Measurements from ENCODE around the gene SMOC1. TPM values are rescaled to one million over a fixed set of nuclear protein-coding genes. Genes with fewer than 3 reads are reported as not detected.

The SMOC1 gene
- total RNA-seq, 1 experiment from 2014 or later: not detected

DNA sequence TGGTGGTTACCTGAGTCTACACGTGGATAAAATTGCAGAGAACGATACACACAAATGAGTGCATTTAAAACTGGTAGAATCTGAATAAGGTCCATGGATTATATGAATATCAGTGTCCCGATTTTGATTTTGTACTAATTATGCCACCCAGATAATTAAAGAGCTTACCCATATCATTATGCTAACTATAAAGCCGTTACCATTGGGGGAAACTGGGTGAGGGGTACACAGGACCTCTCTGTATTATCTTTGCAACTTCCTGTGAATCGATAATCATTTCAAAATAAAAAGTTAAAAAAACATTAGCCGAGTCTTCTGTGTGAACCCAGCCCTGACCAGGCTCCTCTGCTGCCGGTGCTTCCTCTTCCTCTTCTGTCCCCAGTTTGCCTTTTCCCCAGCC lies 107.1 kb downstream of the SMOC1 start:
- Histone ChIP-seq H3K9me2 (replicated peaks; ENCODE audit: low read length) (no peaks in the 10 kb centered on the region), H3K27me3 (ENCODE audit: low read length) (peaks cover 91% of the 10 kb centered on the region), H4K20me1 (ENCODE audit: low read length) (no peaks in the 10 kb centered on the region), H3K36me3 (ENCODE audit: low read depth, low read length) (no peaks in the 10 kb centered on the region), H3K4me3 (ENCODE audit: low read length) (no peak overlapping the region), H3K79me2 (ENCODE audit: low read length) (no peaks in the 10 kb centered on the region), H3K9ac (ENCODE audit: low read length) (no peak overlapping the region), H3K4me2 (ENCODE audit: low read length) (no peak overlapping the region), H2AFZ (ENCODE audit: low read length) (no peak overlapping the region), H3F3A (ENCODE audit: low read length, unreplicated experiment) (no peaks in the 10 kb centered on the region), H3K9me3 (ENCODE audit: low read length) (no peaks in the 10 kb centered on the region), H3K27ac (ENCODE audit: low read length) (no peak overlapping the region), H3K4me1 (ENCODE audit: insufficient read depth, low read length) (no peaks in the 10 kb centered on the region)
- intact Hi-C loops (cut with micrococcal nuclease): no loop called here
- CTCF ChIA-PET: no interaction called here
- no peak for DNase-seq
- TF ChIP-seq, protein P1, sequence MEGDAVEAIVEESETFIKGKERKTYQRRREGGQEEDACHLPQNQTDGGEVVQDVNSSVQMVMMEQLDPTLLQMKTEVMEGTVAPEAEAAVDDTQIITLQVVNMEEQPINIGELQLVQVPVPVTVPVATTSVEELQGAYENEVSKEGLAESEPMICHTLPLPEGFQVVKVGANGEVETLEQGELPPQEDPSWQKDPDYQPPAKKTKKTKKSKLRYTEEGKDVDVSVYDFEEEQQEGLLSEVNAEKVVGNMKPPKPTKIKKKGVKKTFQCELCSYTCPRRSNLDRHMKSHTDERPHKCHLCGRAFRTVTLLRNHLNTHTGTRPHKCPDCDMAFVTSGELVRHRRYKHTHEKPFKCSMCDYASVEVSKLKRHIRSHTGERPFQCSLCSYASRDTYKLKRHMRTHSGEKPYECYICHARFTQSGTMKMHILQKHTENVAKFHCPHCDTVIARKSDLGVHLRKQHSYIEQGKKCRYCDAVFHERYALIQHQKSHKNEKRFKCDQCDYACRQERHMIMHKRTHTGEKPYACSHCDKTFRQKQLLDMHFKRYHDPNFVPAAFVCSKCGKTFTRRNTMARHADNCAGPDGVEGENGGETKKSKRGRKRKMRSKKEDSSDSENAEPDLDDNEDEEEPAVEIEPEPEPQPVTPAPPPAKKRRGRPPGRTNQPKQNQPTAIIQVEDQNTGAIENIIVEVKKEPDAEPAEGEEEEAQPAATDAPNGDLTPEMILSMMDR (conservative IDR thresholded peaks at IDR 0.05; ENCODE audit: low read depth, low read length): no peak
- TF ChIP-seq EZH2phosphoT487 (IDR thresholded peaks at IDR 0.05; ENCODE audit: borderline replicate concordance, low read length) (no peak), EZH2 (IDR thresholded peaks at IDR 0.05; ENCODE audit: low read length, unreplicated experiment) (no peak)
- POLR2A ChIA-PET (ENCODE audit: unreplicated experiment): no interaction called here
- ATAC-seq: no peak
- no TSS peak for BruUV-seq (replicated peaks)

DNA sequence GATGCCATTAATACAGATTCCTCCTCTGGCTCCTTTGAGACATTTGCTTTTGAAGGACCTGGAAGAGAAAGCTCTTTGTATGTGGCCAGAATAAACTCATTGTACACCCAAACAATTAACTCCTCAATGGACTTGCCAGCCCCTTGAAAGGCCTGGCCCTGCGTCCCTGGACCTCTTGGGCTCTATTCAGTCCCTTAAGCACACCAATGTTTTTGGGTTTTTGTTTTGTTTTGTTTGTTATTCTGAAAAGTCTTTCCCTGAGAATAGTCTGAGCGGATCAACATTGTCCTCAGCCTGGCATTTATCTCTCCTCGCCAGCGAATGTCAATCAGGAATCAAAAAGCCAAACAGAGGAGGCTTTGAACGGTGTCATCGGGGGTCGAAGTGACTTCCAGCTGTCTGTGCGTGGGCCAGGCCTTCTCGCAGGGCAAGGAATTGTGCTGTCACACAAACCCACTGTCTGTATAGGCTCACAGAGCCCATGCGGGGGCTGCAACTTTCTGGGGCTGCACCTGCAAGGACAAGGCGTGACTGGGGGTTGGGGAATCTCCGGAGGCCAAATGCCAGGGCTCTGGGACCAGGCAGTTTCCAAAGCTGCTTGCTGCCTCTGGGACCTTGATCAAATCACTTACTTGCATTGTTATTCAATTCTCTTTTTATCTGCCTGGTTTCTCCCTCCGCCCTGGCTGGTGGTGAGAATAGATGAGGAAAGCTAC lies 108.3 kb downstream of the SMOC1 start:
- ChIA-PET CTCF (no interaction called here), POLR2A (ENCODE audit: unreplicated experiment) (no interaction called here)
- Histone ChIP-seq H3F3A (ENCODE audit: low read length, unreplicated experiment) (no peaks in the 10 kb centered on the region), H3K27me3 (ENCODE audit: low read length) (peaks cover 94% of the 10 kb centered on the region), H3K9me2 (replicated peaks; ENCODE audit: low read length) (no peaks in the 10 kb centered on the region), H3K36me3 (ENCODE audit: low read depth, low read length) (no peaks in the 10 kb centered on the region), H3K4me2 (ENCODE audit: low read length) (no peak overlapping the region), H2AFZ (ENCODE audit: low read length) (no peak overlapping the region), H3K79me2 (ENCODE audit: low read length) (no peaks in the 10 kb centered on the region), H3K9me3 (ENCODE audit: low read length) (no peaks in the 10 kb centered on the region), H3K4me3 (ENCODE audit: low read length) (no peak overlapping the region), H3K9ac (ENCODE audit: low read length) (no peak overlapping the region), H3K27ac (ENCODE audit: low read length) (no peak overlapping the region), H3K4me1 (ENCODE audit: insufficient read depth, low read length) (no peaks in the 10 kb centered on the region), H4K20me1 (ENCODE audit: low read length) (no peaks in the 10 kb centered on the region)
- ATAC-seq (no peak), DNase-seq (no peak)
- no peak for TF ChIP-seq EZH2 (IDR thresholded peaks at IDR 0.05; ENCODE audit: low read length, unreplicated experiment)
- no peak for TF ChIP-seq EZH2phosphoT487 (IDR thresholded peaks at IDR 0.05; ENCODE audit: borderline replicate concordance, low read length)
- TF ChIP-seq, protein P1 (conservative IDR thresholded peaks at IDR 0.05; ENCODE audit: low read depth, low read length): no peak
- BruUV-seq (replicated peaks): no TSS peak
- intact Hi-C loops (cut with micrococcal nuclease): no loop called here

DNA sequence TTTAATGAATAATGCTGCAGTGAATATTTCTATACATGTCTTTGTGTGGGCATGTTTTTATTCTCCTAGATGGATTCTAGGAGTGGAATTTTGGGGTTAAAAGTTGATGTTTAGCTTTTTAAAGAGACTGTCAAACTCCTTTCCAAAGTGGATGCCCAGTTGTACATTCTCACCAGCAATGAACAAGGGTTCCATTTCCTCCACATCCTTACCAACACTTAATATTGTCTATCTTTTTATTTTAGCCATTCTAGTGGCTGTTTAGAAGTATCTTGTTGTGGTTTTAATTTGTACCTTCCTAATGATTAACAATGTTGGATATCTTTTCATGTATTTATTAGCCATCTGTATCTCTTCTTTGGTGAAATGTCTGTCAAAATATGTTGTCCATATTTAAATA lies 109.8 kb downstream of the SMOC1 start:
- H3K4me3 ChIP-seq (ENCODE audit: low read length): no peak overlapping the region
- H4K20me1 ChIP-seq (ENCODE audit: low read length): no peaks in the 10 kb centered on the region
- H3K9me3 ChIP-seq (ENCODE audit: low read length): no peaks in the 10 kb centered on the region
- no peak overlapping the region for H3K4me2 ChIP-seq (ENCODE audit: low read length)
- H3K4me1 ChIP-seq (ENCODE audit: insufficient read depth, low read length): no peaks in the 10 kb centered on the region
- H3K36me3 ChIP-seq (ENCODE audit: low read depth, low read length): no peaks in the 10 kb centered on the region
- CTCF ChIA-PET: no interaction called here
- H3K27me3 ChIP-seq (ENCODE audit: low read length): peaks cover 94% of the 10 kb centered on the region
- H3K9ac ChIP-seq (ENCODE audit: low read length): no peak overlapping the region
- H3K79me2 ChIP-seq (ENCODE audit: low read length): no peaks in the 10 kb centered on the region
- TF ChIP-seq EZH2 (IDR thresholded peaks at IDR 0.05; ENCODE audit: low read length, unreplicated experiment): no peak
- TF ChIP-seq, protein P1 (conservative IDR thresholded peaks at IDR 0.05; ENCODE audit: low read depth, low read length): no peak
- no peak for TF ChIP-seq EZH2phosphoT487 (IDR thresholded peaks at IDR 0.05; ENCODE audit: borderline replicate concordance, low read length)
- H3F3A ChIP-seq (ENCODE audit: low read length, unreplicated experiment): no peaks in the 10 kb centered on the region
- POLR2A ChIA-PET (ENCODE audit: unreplicated experiment): no interaction called here
- intact Hi-C loops (cut with micrococcal nuclease): no loop called here
- BruUV-seq (replicated peaks): no TSS peak
- H3K27ac ChIP-seq (ENCODE audit: low read length): no peak overlapping the region
- DNase-seq (no peak), ATAC-seq (no peak)
- no peak overlapping the region for H2AFZ ChIP-seq (ENCODE audit: low read length)
- H3K9me2 ChIP-seq (replicated peaks; ENCODE audit: low read length): no peaks in the 10 kb centered on the region

Measured in PC-3 (cell line).